ENCODE measurements around the gene SLC26A4. TPM values are rescaled to one million over a fixed set of nuclear protein-coding genes. Genes with fewer than 3 reads are reported as not detected.
A peak's percentile ranks its signal among the peaks of the same experiment; 100 is the strongest.

SLC26A4 gene
- total RNA-seq, 1 experiment from 2014 or later = 0.22 TPM

DNA sequence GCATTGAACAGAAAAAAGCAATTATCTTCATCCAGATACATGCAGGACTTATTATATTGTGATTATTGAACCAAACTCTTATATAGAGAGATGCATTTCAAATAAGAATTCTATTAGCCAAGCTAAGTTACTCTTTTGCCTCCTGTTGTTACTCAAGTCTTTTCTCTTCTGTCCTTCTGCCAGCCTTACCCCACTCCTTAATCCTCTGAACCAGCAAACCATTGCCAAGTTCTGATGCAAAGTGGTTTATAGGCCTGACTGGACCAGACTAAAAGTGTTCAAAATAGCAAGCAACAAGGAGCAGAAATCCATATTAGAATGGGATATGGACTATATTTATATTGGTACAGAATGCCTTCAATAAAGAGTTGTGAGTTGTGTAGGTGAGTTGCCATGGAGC is 2.2 kb upstream of the SLC26A4 start (continued):
- TF ChIP-seq, protein P1, sequence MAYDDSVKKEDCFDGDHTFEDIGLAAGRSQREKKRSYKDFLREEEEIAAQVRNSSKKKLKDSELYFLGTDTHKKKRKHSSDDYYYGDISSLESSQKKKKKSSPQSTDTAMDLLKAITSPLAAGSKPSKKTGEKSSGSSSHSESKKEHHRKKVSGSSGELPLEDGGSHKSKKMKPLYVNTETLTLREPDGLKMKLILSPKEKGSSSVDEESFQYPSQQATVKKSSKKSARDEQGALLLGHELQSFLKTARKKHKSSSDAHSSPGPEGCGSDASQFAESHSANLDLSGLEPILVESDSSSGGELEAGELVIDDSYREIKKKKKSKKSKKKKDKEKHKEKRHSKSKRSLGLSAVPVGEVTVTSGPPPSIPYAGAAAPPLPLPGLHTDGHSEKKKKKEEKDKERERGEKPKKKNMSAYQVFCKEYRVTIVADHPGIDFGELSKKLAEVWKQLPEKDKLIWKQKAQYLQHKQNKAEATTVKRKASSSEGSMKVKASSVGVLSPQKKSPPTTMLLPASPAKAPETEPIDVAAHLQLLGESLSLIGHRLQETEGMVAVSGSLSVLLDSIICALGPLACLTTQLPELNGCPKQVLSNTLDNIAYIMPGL (CRISPR knock-in tag; IDR thresholded peaks at IDR 0.05) = no peak

DNA sequence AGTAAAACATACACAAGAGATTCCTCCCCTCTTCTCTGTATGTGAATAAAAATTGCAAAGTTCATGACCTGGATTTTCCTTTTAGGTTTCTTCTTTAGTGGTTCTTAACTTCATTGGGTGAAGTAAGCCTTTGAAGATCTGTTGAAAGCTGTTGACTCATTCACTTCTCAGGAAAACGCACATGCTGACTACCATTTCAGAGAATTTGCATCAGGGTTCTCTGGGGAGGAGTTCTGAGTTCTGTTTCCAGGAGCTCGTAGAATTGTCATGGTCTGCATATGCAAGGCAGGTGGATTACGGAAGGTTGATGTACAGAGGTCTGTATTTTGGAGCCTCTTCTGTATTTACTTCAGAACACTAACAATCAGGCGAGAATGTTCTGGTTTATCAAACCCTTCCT is 962 bp upstream of the SLC26A4 start:
- ChIA-PET CTCF (no interaction called here), POLR2A (no interaction called here)
- TF ChIP-seq, protein P2, sequence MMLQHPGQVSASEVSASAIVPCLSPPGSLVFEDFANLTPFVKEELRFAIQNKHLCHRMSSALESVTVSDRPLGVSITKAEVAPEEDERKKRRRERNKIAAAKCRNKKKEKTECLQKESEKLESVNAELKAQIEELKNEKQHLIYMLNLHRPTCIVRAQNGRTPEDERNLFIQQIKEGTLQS (CRISPR knock-in tag; conservative IDR thresholded peaks at IDR 0.05) = no peak
- TF ChIP-seq, protein P3, sequence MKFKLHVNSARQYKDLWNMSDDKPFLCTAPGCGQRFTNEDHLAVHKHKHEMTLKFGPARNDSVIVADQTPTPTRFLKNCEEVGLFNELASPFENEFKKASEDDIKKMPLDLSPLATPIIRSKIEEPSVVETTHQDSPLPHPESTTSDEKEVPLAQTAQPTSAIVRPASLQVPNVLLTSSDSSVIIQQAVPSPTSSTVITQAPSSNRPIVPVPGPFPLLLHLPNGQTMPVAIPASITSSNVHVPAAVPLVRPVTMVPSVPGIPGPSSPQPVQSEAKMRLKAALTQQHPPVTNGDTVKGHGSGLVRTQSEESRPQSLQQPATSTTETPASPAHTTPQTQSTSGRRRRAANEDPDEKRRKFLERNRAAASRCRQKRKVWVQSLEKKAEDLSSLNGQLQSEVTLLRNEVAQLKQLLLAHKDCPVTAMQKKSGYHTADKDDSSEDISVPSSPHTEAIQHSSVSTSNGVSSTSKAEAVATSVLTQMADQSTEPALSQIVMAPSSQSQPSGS (CRISPR knock-in tag; IDR thresholded peaks at IDR 0.05; ENCODE audit: borderline replicate concordance, low read depth) = no peak
- TF ChIP-seq FOXJ3 (CRISPR knock-in tag; IDR thresholded peaks at IDR 0.05; ENCODE audit: borderline replicate concordance) (no peak), NFATC4 (CRISPR knock-in tag; IDR thresholded peaks at IDR 0.05) (no peak), SMAD3 (CRISPR knock-in tag; IDR thresholded peaks at IDR 0.05; ENCODE audit: borderline replicate concordance) (no peak)
- TF ChIP-seq, protein P4, sequence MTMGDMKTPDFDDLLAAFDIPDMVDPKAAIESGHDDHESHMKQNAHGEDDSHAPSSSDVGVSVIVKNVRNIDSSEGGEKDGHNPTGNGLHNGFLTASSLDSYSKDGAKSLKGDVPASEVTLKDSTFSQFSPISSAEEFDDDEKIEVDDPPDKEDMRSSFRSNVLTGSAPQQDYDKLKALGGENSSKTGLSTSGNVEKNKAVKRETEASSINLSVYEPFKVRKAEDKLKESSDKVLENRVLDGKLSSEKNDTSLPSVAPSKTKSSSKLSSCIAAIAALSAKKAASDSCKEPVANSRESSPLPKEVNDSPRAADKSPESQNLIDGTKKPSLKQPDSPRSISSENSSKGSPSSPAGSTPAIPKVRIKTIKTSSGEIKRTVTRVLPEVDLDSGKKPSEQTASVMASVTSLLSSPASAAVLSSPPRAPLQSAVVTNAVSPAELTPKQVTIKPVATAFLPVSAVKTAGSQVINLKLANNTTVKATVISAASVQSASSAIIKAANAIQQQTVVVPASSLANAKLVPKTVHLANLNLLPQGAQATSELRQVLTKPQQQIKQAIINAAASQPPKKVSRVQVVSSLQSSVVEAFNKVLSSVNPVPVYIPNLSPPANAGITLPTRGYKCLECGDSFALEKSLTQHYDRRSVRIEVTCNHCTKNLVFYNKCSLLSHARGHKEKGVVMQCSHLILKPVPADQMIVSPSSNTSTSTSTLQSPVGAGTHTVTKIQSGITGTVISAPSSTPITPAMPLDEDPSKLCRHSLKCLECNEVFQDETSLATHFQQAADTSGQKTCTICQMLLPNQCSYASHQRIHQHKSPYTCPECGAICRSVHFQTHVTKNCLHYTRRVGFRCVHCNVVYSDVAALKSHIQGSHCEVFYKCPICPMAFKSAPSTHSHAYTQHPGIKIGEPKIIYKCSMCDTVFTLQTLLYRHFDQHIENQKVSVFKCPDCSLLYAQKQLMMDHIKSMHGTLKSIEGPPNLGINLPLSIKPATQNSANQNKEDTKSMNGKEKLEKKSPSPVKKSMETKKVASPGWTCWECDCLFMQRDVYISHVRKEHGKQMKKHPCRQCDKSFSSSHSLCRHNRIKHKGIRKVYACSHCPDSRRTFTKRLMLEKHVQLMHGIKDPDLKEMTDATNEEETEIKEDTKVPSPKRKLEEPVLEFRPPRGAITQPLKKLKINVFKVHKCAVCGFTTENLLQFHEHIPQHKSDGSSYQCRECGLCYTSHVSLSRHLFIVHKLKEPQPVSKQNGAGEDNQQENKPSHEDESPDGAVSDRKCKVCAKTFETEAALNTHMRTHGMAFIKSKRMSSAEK (CRISPR knock-in tag; IDR thresholded peaks at IDR 0.05; ENCODE audit: borderline replicate concordance) = no peak
- DNase-seq (ENCODE audit: low spot score) (no peak), ATAC-seq (no peak)
- no peaks in the 10 kb centered on the region for H3K9me3 Mint-ChIP-seq
- H3K36me3 Mint-ChIP-seq = no peaks in the 10 kb centered on the region
- H3K27ac Mint-ChIP-seq = no peak overlapping the region
- peaks cover 17% of the 10 kb centered on the region for H3K4me1 Mint-ChIP-seq
- peak overlapping the region; percentile 85 for H3K4me3 Mint-ChIP-seq
- H3K27me3 Mint-ChIP-seq (ENCODE audit: low read depth) = peaks cover 80% of the 10 kb centered on the region

DNA sequence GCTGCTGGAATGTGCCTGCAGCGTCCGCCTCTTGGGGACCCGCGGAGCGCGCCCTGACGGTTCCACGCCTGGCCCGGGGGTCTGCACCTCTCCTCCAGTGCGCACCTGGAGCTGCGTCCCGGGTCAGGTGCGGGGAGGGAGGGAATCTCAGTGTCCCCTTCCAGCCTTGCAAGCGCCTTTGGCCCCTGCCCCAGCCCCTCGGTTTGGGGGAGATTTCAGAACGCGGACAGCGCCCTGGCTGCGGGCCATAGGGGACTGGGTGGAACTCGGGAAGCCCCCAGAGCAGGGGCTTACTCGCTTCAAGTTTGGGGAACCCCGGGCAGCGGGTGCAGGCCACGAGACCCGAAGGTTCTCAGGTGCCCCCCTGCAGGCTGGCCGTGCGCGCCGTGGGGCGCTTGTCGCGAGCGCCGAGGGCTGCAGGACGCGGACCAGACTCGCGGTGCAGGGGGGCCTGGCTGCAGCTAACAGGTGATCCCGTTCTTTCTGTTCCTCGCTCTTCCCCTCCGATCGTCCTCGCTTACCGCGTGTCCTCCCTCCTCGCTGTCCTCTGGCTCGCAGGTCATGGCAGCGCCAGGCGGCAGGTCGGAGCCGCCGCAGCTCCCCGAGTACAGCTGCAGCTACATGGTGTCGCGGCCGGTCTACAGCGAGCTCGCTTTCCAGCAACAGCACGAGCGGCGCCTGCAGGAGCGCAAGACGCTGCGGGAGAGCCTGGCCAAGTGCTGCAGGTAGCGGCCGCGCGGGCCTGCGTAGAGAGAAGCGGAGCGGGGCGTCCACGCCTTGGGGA is 645 bp downstream of the SLC26A4 start:
- ChIA-PET CTCF (interaction anchor here (0.6 to 2.3 kb wide), 14 partner anchors 16 to 218 kb away, joined by 3 to 12 read pairs (median 4); partner anchors contain the start of genes CBLL1, COG5 and DUS4L), POLR2A (interaction anchor here (1.9 kb wide), 1 partner anchor 82 kb away, joined by 9 read pairs; the partner anchor contains the start of gene CBLL1)
- peak; percentile 82 for ATAC-seq
- DNase-seq (ENCODE audit: low spot score) = peak; percentile 72
- Mint-ChIP-seq H3K27me3 (ENCODE audit: low read depth) (peaks cover 80% of the 10 kb centered on the region), H3K36me3 (no peaks in the 10 kb centered on the region), H3K9me3 (no peaks in the 10 kb centered on the region), H3K4me3 (peak overlapping the region; percentile 85), H3K27ac (no peak overlapping the region), H3K4me1 (peaks cover 19% of the 10 kb centered on the region)
- TF ChIP-seq, protein P5, sequence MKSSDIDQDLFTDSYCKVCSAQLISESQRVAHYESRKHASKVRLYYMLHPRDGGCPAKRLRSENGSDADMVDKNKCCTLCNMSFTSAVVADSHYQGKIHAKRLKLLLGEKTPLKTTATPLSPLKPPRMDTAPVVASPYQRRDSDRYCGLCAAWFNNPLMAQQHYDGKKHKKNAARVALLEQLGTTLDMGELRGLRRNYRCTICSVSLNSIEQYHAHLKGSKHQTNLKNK (CRISPR knock-in tag; IDR thresholded peaks at IDR 0.05) = no peak
- TF ChIP-seq, protein P3 (CRISPR knock-in tag; IDR thresholded peaks at IDR 0.05; ENCODE audit: borderline replicate concordance, low read depth) = no peak
- TF ChIP-seq TP53 (CRISPR knock-in tag; IDR thresholded peaks at IDR 0.05) (no peak), IRF2 (CRISPR knock-in tag; IDR thresholded peaks at IDR 0.05; ENCODE audit: borderline replicate concordance, low read depth) (no peak), CREB1 (CRISPR knock-in tag; IDR thresholded peaks at IDR 0.05) (0 out of 2 replicates have a peak, but pooled peaks have one; percentile 28), RORB (CRISPR knock-in tag; IDR thresholded peaks at IDR 0.05) (no peak), NR1H2 (CRISPR knock-in tag; IDR thresholded peaks at IDR 0.05) (no peak), ZNF121 (CRISPR knock-in tag; IDR thresholded peaks at IDR 0.05) (no peak), JUN (CRISPR knock-in tag; IDR thresholded peaks at IDR 0.05) (peak; percentile 44; the same call in 1 of the 2 replicates), OVOL2 (CRISPR knock-in tag; IDR thresholded peaks at IDR 0.05; ENCODE audit: borderline replicate concordance) (no peak)
- TF ChIP-seq, protein P6, sequence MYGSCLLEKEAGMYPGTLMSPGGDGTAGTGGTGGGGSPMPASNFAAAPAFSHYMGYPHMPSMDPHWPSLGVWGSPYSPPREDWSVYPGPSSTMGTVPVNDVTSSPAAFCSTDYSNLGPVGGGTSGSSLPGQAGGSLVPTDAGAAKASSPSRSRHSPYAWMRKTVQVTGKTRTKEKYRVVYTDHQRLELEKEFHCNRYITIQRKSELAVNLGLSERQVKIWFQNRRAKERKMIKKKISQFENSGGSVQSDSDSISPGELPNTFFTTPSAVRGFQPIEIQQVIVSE (CRISPR knock-in tag; IDR thresholded peaks at IDR 0.05; ENCODE audit: borderline replicate concordance) = no peak
- TF ChIP-seq, protein P7, sequence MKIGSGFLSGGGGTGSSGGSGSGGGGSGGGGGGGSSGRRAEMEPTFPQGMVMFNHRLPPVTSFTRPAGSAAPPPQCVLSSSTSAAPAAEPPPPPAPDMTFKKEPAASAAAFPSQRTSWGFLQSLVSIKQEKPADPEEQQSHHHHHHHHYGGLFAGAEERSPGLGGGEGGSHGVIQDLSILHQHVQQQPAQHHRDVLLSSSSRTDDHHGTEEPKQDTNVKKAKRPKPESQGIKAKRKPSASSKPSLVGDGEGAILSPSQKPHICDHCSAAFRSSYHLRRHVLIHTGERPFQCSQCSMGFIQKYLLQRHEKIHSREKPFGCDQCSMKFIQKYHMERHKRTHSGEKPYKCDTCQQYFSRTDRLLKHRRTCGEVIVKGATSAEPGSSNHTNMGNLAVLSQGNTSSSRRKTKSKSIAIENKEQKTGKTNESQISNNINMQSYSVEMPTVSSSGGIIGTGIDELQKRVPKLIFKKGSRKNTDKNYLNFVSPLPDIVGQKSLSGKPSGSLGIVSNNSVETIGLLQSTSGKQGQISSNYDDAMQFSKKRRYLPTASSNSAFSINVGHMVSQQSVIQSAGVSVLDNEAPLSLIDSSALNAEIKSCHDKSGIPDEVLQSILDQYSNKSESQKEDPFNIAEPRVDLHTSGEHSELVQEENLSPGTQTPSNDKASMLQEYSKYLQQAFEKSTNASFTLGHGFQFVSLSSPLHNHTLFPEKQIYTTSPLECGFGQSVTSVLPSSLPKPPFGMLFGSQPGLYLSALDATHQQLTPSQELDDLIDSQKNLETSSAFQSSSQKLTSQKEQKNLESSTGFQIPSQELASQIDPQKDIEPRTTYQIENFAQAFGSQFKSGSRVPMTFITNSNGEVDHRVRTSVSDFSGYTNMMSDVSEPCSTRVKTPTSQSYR (CRISPR knock-in tag; IDR thresholded peaks at IDR 0.05) = no peak

All from WTC11 (cell line).